GM23338 (cell line): ENCODE data around the gene ARHGEF28.

Experiments used
- CREB1 ChIP-seq: fragments of 250-450 bp; sonication (Bioruptor Pico); IDR thresholded peaks from 2 replicates; pipeline ENCODE4 v1.5.0; 2020; ENCODE audit warnings: low read depth, mild to moderate bottlenecking, moderate library complexity
- EZH2 ChIP-seq: fragments of 200-600 bp; sonication (generic); IDR thresholded peaks from one replicate; pipeline ENCODE4 v1.8.0; 2017; ENCODE audit warnings: antibody characterized with exemption, mild to moderate bottlenecking, low read depth; ENCODE audit not compliant: unreplicated experiment
- EZH2phosphoT487 ChIP-seq: fragments of 200-600 bp; sonication (generic); IDR thresholded peaks from one replicate; pipeline ENCODE4 v1.8.1; 2018; ENCODE audit warnings: antibody characterized with exemption; ENCODE audit not compliant: unreplicated experiment
- JUNB ChIP-seq: IDR thresholded peaks from one replicate; pipeline ENCODE4 v1.6.1; 2016; ENCODE audit warnings: antibody characterized with exemption; ENCODE audit not compliant: unreplicated experiment
- NANOG ChIP-seq: IDR thresholded peaks from 2 replicates; pipeline ENCODE4 v1.6.1; 2016; ENCODE audit warnings: antibody characterized with exemption, borderline replicate concordance
- POLR2AphosphoS5 ChIP-seq: IDR thresholded peaks from 2 replicates; pipeline ENCODE4 v1.6.1; 2016; ENCODE audit warnings: antibody characterized with exemption, low read depth
- STAT1 ChIP-seq: IDR thresholded peaks from one replicate; pipeline ENCODE4 v1.6.1; 2016; ENCODE audit warnings: antibody characterized with exemption; ENCODE audit not compliant: unreplicated experiment
- ZNF331 ChIP-seq: fragments of 250-450 bp; sonication (Bioruptor Pico); IDR thresholded peaks from 2 replicates; pipeline ENCODE4 v1.5.0; 2020; ENCODE audit warnings: low read depth, mild to moderate bottlenecking, moderate library complexity
- TF ChIP-seq, protein P1 (sequence below), 2 experiments: fragments of 200-600 bp in 1 of 2; sonication (generic) in 1 of 2; conservative IDR thresholded peaks; 2 replicates each; pipeline versions ENCODE4 v1.5.1 to v1.6.1; 2016 to 2017; ENCODE audit warnings: antibody characterized with exemption in 2 of 2, low read depth in 2 of 2, mild to moderate bottlenecking in 2 of 2, moderate library complexity in 1 of 2
- TF ChIP-seq, protein P2 (sequence below): IDR thresholded peaks from one replicate; pipeline ENCODE4 v1.6.1; 2018; ENCODE audit warnings: antibody characterized with exemption; ENCODE audit not compliant: unreplicated experiment
- TF ChIP-seq, protein P3 (sequence below): fragments of 250-450 bp; sonication (Bioruptor Pico); IDR thresholded peaks from 2 replicates; pipeline ENCODE4 v1.5.0; 2020; ENCODE audit warnings: mild to moderate bottlenecking, moderate library complexity

DNA sequence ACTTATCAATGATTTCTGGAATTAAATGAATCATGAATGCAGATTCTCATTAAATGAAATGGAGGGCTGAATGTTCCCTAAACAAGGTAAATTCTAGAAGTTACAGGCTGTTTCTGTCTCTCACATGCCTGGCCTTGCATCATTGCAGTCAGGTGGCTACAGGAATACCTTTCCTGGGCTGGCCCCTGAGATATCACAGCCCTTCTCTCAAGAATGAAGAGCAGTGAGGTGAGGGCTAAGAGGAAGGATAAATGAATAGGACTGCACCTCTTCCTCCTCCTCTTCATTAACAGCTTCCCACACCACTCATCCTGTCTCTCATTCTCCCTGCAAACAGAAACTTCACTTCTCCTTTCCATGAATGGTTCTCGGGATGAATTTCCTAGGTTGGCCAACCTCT, 22.5 kb downstream of the ARHGEF28 start:
- TF ChIP-seq EZH2, result no peak
- TF ChIP-seq JUNB, result no peak
- TF ChIP-seq, protein P1, sequence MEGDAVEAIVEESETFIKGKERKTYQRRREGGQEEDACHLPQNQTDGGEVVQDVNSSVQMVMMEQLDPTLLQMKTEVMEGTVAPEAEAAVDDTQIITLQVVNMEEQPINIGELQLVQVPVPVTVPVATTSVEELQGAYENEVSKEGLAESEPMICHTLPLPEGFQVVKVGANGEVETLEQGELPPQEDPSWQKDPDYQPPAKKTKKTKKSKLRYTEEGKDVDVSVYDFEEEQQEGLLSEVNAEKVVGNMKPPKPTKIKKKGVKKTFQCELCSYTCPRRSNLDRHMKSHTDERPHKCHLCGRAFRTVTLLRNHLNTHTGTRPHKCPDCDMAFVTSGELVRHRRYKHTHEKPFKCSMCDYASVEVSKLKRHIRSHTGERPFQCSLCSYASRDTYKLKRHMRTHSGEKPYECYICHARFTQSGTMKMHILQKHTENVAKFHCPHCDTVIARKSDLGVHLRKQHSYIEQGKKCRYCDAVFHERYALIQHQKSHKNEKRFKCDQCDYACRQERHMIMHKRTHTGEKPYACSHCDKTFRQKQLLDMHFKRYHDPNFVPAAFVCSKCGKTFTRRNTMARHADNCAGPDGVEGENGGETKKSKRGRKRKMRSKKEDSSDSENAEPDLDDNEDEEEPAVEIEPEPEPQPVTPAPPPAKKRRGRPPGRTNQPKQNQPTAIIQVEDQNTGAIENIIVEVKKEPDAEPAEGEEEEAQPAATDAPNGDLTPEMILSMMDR (conservative IDR thresholded peaks at IDR 0.05; ENCODE audit: low read depth in 2 of 2), result no peak
- no peak for TF ChIP-seq POLR2AphosphoS5
- no peak for TF ChIP-seq EZH2phosphoT487
- TF ChIP-seq NANOG, result no peak
- TF ChIP-seq, protein P2, sequence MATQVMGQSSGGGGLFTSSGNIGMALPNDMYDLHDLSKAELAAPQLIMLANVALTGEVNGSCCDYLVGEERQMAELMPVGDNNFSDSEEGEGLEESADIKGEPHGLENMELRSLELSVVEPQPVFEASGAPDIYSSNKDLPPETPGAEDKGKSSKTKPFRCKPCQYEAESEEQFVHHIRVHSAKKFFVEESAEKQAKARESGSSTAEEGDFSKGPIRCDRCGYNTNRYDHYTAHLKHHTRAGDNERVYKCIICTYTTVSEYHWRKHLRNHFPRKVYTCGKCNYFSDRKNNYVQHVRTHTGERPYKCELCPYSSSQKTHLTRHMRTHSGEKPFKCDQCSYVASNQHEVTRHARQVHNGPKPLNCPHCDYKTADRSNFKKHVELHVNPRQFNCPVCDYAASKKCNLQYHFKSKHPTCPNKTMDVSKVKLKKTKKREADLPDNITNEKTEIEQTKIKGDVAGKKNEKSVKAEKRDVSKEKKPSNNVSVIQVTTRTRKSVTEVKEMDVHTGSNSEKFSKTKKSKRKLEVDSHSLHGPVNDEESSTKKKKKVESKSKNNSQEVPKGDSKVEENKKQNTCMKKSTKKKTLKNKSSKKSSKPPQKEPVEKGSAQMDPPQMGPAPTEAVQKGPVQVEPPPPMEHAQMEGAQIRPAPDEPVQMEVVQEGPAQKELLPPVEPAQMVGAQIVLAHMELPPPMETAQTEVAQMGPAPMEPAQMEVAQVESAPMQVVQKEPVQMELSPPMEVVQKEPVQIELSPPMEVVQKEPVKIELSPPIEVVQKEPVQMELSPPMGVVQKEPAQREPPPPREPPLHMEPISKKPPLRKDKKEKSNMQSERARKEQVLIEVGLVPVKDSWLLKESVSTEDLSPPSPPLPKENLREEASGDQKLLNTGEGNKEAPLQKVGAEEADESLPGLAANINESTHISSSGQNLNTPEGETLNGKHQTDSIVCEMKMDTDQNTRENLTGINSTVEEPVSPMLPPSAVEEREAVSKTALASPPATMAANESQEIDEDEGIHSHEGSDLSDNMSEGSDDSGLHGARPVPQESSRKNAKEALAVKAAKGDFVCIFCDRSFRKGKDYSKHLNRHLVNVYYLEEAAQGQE, result no peak
- TF ChIP-seq CREB1 (CRISPR knock-in tag), result no peak
- no peak for TF ChIP-seq STAT1
- TF ChIP-seq, protein P3, sequence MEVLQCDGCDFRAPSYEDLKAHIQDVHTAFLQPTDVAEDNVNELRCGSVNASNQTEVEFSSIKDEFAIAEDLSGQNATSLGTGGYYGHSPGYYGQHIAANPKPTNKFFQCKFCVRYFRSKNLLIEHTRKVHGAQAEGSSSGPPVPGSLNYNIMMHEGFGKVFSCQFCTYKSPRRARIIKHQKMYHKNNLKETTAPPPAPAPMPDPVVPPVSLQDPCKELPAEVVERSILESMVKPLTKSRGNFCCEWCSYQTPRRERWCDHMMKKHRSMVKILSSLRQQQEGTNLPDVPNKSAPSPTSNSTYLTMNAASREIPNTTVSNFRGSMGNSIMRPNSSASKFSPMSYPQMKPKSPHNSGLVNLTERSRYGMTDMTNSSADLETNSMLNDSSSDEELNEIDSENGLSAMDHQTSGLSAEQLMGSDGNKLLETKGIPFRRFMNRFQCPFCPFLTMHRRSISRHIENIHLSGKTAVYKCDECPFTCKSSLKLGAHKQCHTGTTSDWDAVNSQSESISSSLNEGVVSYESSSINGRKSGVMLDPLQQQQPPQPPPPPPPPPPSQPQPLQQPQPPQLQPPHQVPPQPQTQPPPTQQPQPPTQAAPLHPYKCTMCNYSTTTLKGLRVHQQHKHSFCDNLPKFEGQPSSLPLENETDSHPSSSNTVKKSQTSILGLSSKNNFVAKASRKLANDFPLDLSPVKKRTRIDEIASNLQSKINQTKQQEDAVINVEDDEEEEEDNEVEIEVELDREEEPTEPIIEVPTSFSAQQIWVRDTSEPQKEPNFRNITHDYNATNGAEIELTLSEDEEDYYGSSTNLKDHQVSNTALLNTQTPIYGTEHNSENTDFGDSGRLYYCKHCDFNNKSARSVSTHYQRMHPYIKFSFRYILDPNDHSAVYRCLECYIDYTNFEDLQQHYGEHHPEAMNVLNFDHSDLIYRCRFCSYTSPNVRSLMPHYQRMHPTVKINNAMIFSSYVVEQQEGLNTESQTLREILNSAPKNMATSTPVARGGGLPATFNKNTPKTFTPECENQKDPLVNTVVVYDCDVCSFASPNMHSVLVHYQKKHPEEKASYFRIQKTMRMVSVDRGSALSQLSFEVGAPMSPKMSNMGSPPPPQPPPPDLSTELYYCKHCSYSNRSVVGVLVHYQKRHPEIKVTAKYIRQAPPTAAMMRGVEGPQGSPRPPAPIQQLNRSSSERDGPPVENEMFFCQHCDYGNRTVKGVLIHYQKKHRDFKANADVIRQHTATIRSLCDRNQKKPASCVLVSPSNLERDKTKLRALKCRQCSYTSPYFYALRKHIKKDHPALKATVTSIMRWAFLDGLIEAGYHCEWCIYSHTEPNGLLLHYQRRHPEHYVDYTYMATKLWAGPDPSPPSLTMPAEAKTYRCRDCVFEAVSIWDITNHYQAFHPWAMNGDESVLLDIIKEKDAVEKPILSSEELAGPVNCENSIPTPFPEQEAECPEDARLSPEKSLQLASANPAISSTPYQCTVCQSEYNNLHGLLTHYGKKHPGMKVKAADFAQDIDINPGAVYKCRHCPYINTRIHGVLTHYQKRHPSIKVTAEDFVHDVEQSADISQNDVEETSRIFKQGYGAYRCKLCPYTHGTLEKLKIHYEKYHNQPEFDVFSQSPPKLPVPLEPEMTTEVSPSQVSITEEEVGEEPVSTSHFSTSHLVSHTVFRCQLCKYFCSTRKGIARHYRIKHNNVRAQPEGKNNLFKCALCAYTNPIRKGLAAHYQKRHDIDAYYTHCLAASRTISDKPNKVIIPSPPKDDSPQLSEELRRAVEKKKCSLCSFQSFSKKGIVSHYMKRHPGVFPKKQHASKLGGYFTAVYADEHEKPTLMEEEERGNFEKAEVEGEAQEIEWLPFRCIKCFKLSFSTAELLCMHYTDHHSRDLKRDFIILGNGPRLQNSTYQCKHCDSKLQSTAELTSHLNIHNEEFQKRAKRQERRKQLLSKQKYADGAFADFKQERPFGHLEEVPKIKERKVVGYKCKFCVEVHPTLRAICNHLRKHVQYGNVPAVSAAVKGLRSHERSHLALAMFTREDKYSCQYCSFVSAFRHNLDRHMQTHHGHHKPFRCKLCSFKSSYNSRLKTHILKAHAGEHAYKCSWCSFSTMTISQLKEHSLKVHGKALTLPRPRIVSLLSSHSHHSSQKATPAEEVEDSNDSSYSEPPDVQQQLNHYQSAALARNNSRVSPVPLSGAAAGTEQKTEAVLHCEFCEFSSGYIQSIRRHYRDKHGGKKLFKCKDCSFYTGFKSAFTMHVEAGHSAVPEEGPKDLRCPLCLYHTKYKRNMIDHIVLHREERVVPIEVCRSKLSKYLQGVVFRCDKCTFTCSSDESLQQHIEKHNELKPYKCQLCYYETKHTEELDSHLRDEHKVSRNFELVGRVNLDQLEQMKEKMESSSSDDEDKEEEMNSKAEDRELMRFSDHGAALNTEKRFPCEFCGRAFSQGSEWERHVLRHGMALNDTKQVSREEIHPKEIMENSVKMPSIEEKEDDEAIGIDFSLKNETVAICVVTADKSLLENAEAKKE (CRISPR knock-in tag), result no peak
- no peak for TF ChIP-seq ZNF331
